ENCODE results near the gene ABCC6. TPM values are rescaled to one million over a fixed set of nuclear protein-coding genes. Genes with fewer than 3 reads are reported as not detected.

Gene ABCC6
- total and polyA plus RNA-seq, 2 of the 13 experiments (the other 11 are each of a cell fraction or from before 2014, with no cell fraction given) = 82.4 to 105 TPM

DNA sequence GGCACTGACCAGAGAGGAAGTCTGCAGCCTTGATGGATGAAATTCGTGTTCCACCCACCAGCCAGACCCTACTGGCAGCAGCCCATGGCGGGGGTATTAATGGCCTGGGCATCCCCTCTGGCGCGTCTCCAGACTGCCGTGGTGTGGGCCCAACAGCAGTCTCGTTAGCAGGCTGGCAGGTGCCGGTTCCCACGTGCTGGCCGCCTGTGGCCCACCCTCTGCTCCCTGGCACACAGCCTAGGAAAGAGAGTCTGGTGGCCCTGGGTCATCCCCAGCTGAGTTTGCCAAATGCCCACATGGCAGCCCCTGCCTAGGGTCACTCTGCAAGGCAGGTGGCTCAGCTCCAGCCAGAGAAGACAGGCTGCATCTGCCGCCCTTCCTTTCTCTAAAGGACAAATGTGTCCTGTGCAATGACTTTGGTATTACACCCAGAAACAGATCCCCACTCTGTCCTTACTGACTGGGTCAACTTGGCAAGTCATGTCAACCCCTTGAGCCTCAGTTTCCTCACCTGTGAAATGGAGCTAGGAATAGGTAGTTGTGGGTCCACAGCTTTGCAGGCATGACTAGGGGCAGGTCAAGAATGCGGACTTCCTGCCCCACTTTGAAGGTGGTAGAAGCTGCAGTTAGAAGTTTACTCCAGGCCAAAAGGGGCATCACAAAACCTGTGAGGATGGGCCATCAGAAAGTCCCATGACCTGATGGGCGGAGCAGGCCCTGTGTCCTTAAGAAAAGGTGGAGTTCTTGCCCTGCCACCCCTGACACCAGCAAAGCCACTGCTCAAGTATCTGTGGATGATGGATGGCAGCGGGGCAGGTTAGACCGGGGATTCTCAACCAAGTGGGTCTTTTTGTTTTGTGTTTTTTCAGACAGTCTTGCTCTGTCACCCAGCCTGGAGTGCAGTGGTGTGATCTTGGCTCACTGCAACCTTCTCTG lies 76.6 kb downstream of the ABCC6 start (continued):
- TF ChIP-seq, protein P1, sequence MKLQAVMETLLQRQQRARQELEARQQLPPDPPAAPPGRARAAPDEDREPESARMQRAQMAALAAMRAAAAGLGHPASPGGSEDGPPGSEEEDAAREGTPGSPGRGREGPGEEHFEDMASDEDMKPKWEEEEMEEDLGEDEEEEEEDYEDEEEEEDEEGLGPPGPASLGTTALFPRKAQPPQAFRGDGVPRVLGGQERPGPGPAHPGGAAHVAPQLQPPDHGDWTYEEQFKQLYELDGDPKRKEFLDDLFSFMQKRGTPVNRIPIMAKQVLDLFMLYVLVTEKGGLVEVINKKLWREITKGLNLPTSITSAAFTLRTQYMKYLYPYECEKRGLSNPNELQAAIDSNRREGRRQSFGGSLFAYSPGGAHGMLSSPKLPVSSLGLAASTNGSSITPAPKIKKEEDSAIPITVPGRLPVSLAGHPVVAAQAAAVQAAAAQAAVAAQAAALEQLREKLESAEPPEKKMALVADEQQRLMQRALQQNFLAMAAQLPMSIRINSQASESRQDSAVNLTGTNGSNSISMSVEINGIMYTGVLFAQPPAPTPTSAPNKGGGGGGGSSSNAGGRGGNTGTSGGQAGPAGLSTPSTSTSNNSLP (IDR thresholded peaks at IDR 0.05; ENCODE audit: low read depth, low read length) = no peak
- TF ChIP-seq STAG1 (CRISPR knock-in tag; IDR thresholded peaks at IDR 0.05) (no peak), FIP1L1 (IDR thresholded peaks at IDR 0.05; ENCODE audit: borderline replicate concordance, insufficient read depth, low read depth, low read length) (no peak), JUNB (CRISPR knock-in tag; IDR thresholded peaks at IDR 0.05; ENCODE audit: borderline replicate concordance) (peak; percentile 36), SP1 (IDR thresholded peaks at IDR 0.05) (no peak), SP1 (CRISPR knock-in tag; IDR thresholded peaks at IDR 0.05) (no peak), ZFP36L1 (CRISPR knock-in tag; IDR thresholded peaks at IDR 0.05) (no peak), ZNF572 (CRISPR knock-in tag; IDR thresholded peaks at IDR 0.05) (0 out of 2 replicates have a peak, but pooled peaks have one; percentile 7), PHF5A (CRISPR knock-in tag; IDR thresholded peaks at IDR 0.05; ENCODE audit: low read depth, unreplicated experiment) (no peak), POGZ (CRISPR knock-in tag; IDR thresholded peaks at IDR 0.05) (no peak), ZNF432 (CRISPR knock-in tag; IDR thresholded peaks at IDR 0.05; ENCODE audit: borderline replicate concordance) (no peak), JUND (CRISPR knock-in tag; IDR thresholded peaks at IDR 0.05) (no peak), ZFY (CRISPR knock-in tag; IDR thresholded peaks at IDR 0.05) (0 out of 2 replicates have a peak, but pooled peaks have one; percentile 32), CENPX (CRISPR knock-in tag; IDR thresholded peaks at IDR 0.05) (no peak), ZNF232 (CRISPR knock-in tag; IDR thresholded peaks at IDR 0.05; ENCODE audit: borderline replicate concordance) (no peak; the same call in 1 of the 2 replicates), RAD21 (CRISPR knock-in tag; IDR thresholded peaks at IDR 0.05) (0 out of 2 replicates have a peak, but pooled peaks have one; percentile 10), HNRNPH1 (optimal IDR thresholded peaks at IDR 0.05; ENCODE audit: low read depth, low read length) (no peak), PAWR (CRISPR knock-in tag; IDR thresholded peaks at IDR 0.05; ENCODE audit: borderline replicate concordance) (no peak), RBM39 (IDR thresholded peaks at IDR 0.05; ENCODE audit: low read depth, low read length, poor library complexity, severe bottlenecking) (no peak), ZMAT3 (CRISPR knock-in tag; conservative IDR thresholded peaks at IDR 0.05) (no peak), ZNF230 (CRISPR knock-in tag; IDR thresholded peaks at IDR 0.05) (no peak; the same call in 1 of the 2 replicates), ZNF569 (CRISPR knock-in tag; IDR thresholded peaks at IDR 0.05; ENCODE audit: borderline replicate concordance) (no peak), YEATS4 (CRISPR knock-in tag; IDR thresholded peaks at IDR 0.05; ENCODE audit: borderline replicate concordance) (no peak)
- TF ChIP-seq, protein P2, sequence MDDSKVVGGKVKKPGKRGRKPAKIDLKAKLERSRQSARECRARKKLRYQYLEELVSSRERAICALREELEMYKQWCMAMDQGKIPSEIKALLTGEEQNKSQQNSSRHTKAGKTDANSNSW (CRISPR knock-in tag; IDR thresholded peaks at IDR 0.05; ENCODE audit: borderline replicate concordance) = no peak
- TF ChIP-seq, protein P3, sequence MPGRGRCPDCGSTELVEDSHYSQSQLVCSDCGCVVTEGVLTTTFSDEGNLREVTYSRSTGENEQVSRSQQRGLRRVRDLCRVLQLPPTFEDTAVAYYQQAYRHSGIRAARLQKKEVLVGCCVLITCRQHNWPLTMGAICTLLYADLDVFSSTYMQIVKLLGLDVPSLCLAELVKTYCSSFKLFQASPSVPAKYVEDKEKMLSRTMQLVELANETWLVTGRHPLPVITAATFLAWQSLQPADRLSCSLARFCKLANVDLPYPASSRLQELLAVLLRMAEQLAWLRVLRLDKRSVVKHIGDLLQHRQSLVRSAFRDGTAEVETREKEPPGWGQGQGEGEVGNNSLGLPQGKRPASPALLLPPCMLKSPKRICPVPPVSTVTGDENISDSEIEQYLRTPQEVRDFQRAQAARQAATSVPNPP (CRISPR knock-in tag; IDR thresholded peaks at IDR 0.05) = peak; percentile 38; the same call in 1 of the 2 replicates
- TF ChIP-seq, protein P4, sequence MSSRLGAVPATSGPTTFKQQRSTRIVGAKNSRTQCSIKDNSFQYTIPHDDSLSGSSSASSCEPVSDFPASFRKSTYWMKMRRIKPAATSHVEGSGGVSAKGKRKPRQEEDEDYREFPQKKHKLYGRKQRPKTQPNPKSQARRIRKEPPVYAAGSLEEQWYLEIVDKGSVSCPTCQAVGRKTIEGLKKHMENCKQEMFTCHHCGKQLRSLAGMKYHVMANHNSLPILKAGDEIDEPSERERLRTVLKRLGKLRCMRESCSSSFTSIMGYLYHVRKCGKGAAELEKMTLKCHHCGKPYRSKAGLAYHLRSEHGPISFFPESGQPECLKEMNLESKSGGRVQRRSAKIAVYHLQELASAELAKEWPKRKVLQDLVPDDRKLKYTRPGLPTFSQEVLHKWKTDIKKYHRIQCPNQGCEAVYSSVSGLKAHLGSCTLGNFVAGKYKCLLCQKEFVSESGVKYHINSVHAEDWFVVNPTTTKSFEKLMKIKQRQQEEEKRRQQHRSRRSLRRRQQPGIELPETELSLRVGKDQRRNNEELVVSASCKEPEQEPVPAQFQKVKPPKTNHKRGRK (CRISPR knock-in tag; IDR thresholded peaks at IDR 0.05) = no peak

All from HepG2 (cell line).